ENCODE results near the gene COL9A3. TPM values are rescaled to one million over a fixed set of nuclear protein-coding genes. Genes with fewer than 3 reads are reported as not detected.

The COL9A3 gene
- polyA plus RNA-seq, 10 donors, result 6.2 to 21.9 (median 11.0) TPM

DNA sequence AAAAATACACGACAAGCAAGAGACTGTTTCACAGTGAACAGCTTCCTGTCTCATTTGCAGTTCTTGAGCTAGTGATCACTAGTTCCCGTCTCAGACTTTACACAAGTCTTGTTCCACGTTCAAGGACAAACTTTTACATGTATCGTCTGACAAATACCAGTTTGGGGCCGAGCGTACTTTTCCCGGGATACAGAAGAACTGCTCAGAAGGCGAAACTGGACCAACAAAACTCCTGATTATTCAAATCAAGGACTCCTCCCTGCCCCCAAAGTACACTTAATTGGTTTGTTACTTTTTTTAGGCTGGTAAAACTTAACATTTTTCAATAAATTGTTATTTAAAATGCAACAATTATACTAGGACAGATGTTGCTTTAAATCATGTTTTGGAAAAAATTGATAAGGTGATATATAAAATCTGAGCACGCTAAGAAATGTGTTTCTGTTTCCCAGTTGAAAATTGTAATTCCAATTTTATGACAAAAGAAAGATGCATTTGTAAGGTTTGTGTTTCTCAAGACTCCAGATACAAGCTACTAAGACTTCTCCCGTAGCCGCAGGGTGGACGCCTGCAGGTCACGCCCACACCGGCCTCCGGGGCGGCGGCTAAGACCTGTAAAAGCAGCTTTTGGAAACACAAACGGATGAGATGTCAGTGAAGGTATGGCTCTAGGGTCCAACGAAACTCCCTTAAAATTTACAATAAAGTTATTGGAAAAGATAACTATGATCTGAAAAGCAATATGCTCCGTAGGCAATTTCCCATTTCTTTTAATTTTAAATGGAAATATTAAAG lies 61.6 kb downstream of the COL9A3 start:
- no peak for DNase-seq

GRCh38 chr20:62879275-62880146 lies 62.7 kb downstream of the COL9A3 start:
- DNase-seq, result no peak

- no peak for DNase-seq
Measured at GRCh38 chr20:62880147-62880934, 63.5 kb downstream of the COL9A3 start.

DNA sequence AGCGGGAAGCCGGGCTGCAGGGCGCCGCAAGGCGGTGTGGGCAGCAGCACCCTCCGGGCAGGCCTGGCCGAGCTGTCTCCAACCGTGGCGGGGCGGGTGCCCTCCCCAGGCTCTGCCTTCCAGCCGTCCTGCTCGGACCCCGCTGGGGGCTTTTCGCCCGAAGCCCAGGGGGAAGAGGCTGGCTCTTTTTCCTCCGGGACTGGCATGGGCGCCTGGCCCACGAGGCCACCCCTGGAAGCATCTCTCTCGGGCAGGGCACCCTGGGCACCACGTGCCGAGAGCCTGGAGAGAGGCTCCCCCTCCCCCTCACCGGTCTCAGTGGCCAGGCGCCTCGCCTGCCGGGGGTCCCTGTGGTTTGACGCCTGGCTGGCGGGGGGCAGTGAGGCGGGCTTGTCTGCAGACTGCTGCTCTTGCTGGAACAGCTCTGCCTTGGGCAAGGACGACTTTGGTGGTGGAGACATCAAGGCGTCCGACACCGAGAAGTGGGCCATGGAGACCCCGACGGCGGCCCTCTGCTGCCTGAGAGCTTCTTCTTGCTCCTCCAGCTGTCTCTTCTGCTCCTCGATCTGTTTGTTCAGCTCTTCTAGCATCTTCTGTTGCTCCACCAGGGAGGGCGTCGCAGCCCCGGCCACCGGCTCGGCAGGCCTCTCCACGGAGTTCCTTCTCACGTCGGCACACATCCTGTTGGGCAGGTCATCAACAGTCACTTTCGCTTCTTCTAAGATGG lies 64.2 kb downstream of the COL9A3 start:
- no peak for DNase-seq

- DNase-seq, result no peak
Measured at GRCh38 chr20:62881662-62882395, 65.0 kb downstream of the COL9A3 start.

DNA sequence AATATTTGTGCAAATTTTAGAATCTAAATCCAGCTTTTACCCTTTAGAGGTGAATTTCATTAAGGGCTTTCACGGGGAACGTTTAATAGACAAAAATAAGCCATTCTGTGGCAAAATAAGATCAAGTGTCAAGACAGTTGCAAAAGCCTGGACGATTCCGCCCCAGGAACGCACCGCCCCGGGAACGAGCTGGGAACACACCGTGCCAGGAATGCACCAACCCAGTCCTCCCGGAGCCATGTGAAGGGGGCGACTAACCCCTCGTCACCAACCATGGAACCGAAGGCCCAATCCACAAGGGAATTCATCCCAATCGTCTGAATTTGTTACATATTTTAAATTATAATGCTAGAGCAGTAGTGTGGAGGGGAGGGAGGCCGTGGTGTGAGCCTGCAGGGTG lies 65.6 kb downstream of the COL9A3 start:
- no peak for DNase-seq

DNA sequence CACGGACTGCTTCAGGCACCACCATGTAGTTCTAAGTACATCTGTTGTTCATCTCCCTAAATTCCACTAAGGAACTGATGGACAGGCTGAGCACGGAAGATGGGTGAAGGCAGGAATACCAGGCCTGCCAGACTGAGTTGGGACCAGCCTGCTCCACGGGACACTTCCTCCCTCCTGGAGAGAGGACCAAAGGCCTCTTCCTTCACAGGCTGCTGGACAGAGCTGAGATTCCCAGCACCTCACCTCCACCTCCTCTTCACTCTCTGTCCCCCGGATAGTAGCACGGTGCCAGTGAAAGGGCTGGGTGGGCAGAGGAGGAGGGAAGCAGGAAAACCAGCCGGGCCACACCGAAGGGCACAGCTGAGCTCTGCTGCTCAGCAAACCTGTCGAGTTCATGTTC lies 67.7 kb downstream of the COL9A3 start:
- DNase-seq, result no peak

DNA sequence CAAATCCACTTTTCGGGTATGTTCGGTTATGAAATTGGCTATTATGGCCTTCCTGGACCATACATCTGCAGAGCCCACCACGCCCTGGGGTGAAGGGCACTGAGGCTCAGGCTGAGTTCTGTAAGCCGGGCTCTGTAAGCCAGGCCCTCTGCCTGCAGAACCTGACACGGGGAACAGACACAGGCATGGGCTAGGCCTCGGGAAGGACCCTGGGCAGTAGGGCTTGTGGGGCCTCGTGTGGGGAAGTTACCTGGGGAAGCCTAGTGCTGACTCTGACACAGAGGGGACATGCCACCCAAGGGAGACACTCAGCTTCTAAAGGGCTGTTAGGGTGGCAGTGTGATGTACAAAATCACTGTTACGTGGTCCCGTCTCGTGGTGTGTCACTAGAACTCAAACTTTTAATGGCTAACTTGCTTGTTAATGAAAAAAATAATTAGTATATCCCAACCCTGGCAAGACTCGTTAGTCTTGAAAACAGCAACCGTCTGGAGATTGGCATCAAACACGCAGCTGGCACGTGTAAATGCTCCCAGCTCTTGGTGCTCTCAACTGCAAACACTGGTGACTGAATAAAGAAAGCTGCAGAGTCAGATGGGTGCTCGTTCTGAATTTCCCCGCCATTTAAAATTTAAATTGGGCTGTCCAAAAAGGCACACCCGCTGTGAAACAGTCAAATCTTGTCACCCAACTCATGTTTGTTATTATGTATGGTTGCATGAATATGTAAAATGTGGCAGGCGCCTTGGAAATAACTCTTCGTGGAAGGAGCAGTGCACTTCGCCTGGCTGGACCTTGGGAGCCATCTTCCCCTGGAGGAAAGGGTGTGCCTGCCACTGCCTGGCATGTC lies 68.4 kb downstream of the COL9A3 start:
- DNase-seq, result no peak

GRCh38 chr20:62885896-62886708 lies 69.3 kb downstream of the COL9A3 start:
- no peak for DNase-seq

GRCh38 chr20:62886709-62887058 lies 69.8 kb downstream of the COL9A3 start:
- DNase-seq, result no peak

GRCh38 chr20:62887152-62887859 lies 70.5 kb downstream of the COL9A3 start:
- DNase-seq, result peak in 1 of 3 donors; percentile 76

GRCh38 chr20:62887860-62888239 lies 71.0 kb downstream of the COL9A3 start:
- no peak for DNase-seq

DNA sequence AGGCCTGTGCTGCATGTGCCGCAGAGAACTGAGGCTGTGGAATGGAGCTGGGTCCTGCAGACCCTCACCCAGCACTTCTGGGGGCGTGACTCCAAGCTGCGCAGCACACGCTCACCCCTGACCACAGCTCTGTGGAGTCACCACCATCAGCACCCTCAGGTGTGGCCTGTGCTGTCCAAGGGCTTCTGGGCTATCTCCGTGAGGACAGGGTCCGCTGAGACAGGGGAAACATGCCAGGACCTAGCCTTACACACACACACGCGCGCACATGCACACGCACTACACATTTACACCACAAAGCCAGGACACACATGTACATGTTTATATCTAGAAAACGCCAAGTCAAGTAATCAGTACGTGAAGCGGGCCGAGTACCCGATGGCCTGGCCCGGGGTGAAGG lies 71.6 kb downstream of the COL9A3 start:
- DNase-seq, result no peak

DNA sequence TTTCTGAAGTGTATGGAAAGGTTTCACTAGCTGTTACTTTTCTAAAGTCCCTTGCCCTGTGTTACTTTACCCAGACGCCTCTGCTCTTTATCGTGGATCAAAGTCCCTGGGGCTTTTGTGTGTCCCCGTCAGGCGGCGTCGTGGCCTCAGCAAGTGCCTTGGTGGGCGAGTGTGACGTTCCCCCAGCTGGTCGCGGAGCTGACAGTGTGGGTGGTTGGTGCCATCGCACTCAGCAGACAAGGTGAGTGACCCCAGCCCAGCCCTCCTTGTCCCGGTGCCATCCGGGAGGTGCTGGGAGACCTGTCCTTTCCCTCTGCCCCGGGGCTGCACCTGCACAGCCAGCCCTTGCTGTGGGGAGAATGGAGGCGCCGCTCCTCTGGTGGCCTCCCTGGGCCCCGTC lies 72.1 kb downstream of the COL9A3 start:
- no peak for DNase-seq

GRCh38 chr20:62889411-62889810 lies 72.6 kb downstream of the COL9A3 start:
- no peak for DNase-seq

GRCh38 chr20:62889871-62890270 lies 73.0 kb downstream of the COL9A3 start:
- no peak for DNase-seq

DNA sequence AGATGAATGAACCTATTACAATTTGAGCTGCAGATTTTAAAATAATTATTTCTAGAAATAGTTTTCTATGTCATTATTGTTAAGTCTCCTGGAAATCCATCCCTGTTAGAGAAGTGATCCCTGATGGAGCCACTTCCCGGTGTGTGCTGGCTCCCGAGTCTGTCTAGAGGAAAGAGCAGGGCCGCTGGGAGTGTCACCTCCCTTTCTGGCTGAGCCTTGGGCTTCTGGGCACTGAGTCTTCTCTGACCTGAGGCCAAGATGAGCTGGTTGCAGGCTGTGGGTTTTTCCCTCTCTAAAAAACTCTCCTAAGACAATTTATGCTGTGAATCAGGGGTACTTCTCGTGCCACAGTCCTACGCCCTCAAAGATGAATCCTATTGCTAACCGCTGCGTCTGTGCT lies 73.6 kb downstream of the COL9A3 start:
- DNase-seq, result no peak

All from muscle of back (tissue), 11 donors.